AG10803 (cell line): Measurements from ENCODE around the gene TASL.
"Not testable (repeated sequence)": the region's sequence is repeated elsewhere in the genome, so short reads cannot be mapped to it uniquely, and the experiment has no call there.

Source experiments
- DNase-seq: peaks from one replicate; pipeline ENCODE4 v3.0.0; 2010; ENCODE audit warnings: low read depth
- H3K4me3 ChIP-seq: 2 replicates; pipeline ENCODE4 v1.5.1; 2011; ENCODE audit warnings: mild to moderate bottlenecking, low read length, control low read depth
- TF ChIP-seq, protein P1 (sequence below): conservative IDR thresholded peaks from 2 replicates; pipeline ENCODE4 v1.5.1; 2011; ENCODE audit warnings: mild to moderate bottlenecking, low read length, control low read depth, inconsistent platforms

The TASL gene

DNA sequence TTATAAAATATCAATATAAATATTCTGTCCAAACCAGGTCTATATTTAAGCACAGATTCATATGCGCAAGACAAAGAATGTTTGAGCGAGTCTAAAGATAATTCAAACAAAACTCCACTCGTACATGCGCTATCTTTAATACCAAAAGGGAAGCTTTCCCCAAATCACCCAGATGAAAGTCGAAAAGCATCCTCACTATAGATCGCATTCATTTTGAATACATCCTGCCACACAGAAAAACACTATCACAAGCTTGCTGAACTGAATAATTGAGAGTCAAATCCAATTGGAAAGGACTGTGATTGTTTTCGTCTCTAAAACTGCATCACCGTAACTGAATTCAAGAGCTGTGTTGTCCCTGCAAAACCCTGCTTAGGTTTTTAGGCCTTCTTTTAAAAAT is 685 bp downstream of the TASL start:
- no peak overlapping the region for H3K4me3 ChIP-seq
- TF ChIP-seq, protein P1, sequence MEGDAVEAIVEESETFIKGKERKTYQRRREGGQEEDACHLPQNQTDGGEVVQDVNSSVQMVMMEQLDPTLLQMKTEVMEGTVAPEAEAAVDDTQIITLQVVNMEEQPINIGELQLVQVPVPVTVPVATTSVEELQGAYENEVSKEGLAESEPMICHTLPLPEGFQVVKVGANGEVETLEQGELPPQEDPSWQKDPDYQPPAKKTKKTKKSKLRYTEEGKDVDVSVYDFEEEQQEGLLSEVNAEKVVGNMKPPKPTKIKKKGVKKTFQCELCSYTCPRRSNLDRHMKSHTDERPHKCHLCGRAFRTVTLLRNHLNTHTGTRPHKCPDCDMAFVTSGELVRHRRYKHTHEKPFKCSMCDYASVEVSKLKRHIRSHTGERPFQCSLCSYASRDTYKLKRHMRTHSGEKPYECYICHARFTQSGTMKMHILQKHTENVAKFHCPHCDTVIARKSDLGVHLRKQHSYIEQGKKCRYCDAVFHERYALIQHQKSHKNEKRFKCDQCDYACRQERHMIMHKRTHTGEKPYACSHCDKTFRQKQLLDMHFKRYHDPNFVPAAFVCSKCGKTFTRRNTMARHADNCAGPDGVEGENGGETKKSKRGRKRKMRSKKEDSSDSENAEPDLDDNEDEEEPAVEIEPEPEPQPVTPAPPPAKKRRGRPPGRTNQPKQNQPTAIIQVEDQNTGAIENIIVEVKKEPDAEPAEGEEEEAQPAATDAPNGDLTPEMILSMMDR: no peak
- DNase-seq: no peak

DNA sequence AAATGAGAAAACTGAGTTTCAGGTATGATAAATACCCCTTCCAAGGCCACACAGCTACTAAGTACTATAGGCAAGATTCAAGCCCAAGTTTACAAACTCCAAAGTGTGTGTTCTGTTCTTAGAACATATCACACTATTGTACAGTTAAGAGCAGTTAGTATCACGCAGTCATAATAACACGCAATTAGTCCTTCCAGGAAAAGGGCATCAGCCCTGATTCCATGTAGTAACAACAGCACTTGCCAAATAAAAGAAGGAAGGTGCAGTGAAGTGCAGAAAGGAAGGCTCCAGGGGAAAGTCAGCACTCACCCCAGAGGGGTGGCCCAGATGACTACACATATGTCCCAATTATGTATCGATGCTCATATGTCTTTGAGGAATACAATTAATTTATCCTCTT is 4.4 kb downstream of the TASL start:
- no peak for DNase-seq
- TF ChIP-seq, protein P1: no peak
- H3K4me3 ChIP-seq: no peak overlapping the region

DNA sequence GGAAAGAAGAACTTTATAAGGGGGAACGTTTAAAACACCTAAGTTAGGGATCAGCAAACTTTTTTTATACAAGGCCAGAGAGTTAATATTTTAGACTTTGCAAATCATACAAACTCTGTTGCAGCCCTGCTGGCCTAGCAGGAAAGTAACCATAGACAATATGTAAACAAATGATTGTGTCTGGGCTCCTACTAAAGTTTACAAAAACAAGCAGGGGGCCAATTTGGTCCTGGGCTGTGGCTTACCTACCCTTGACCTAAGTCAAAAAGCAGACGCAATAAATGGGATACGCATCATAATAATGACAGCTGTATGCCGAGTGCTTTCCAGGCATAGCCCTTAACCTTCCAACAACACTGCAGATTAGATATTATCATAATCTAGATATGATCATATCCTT is 4.9 kb downstream of the TASL start:
- TF ChIP-seq, protein P1: no peak
- H3K4me3 ChIP-seq: no peak overlapping the region
- DNase-seq: no peak

DNA sequence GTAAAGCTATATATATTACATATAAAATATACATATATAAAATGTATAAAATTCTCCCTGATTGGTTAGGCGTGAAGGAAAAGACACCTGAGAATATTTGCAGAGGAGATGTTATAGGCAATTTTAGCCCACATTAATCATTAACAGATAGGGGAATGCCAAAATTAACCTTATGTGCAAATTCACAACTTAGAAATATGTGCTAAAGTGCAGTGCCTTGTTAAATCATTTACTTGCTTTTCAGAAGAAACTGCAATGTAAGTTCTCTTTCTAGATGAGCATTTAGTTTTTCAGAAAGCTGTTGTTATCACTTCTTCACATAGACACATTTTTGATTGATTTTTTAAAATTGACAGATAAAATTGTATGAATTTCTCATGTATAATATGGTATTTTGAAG is 5.6 kb downstream of the TASL start:
- H3K4me3 ChIP-seq: no peak overlapping the region
- no peak for DNase-seq
- TF ChIP-seq, protein P1: no peak

DNA sequence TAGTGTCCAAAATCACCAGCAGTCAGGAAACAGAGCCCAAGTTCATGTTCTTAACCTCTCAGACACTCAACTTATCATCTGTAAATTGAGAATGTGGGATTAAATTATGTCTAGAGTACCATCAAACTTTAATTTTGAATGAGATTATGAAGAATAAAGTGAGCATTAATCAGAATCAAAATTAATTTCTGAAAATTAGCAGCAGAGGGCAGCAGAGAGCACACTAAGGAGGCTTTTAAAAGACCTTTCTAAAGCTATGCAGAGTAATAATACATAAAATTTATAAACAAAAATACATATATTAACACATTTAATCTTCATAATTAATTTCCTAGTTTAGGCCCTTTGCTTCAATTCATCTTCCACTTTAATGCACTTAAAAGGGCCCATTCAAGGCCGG is 7.1 kb downstream of the TASL start:
- peak; percentile 10 for DNase-seq
- TF ChIP-seq, protein P1: peak; percentile 49
- H3K4me3 ChIP-seq: no peak overlapping the region

DNA sequence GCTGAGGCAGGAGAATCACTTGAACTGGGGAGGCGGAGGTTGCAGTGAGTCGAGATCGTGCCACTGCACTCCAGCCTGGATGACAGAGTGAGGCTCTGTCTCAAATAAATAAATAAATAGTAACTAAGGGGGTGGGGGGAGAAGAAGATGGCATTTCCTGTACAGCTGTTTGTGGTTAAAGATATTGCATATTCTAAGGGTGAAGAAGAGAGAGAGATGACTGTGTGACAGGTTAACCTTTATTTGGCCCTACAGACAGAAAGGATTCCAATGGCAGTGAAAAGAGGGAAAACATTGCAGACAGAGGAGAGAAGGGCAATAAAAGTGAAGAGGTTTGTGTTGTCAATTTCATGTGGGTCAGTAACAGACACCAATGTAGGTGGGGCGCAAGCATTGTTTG is 9.4 kb downstream of the TASL start:
- DNase-seq: peak; percentile 72
- TF ChIP-seq, protein P1: no peak
- no peak overlapping the region for H3K4me3 ChIP-seq

DNA sequence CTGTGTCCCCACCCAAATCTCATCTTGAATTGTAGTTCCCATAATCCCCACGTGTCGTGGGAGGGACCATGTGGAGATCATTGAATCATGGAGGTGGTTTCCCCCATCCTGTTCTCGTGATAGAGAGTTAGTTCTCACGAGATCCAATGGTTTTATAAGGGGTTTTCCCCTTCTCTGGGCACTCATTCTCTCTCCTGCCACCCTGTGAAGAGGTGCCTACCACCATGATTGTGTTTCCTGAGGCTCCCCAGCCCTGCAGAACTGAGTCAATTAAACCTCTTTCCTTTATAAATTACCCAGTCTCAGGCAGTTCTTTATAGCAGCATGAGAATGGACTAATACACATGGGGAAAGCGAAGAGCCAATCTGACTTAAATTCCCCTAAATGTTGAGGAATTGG is 14.5 kb downstream of the TASL start:
- not testable (repeated sequence) for DNase-seq, H3K4me3 ChIP-seq

DNA sequence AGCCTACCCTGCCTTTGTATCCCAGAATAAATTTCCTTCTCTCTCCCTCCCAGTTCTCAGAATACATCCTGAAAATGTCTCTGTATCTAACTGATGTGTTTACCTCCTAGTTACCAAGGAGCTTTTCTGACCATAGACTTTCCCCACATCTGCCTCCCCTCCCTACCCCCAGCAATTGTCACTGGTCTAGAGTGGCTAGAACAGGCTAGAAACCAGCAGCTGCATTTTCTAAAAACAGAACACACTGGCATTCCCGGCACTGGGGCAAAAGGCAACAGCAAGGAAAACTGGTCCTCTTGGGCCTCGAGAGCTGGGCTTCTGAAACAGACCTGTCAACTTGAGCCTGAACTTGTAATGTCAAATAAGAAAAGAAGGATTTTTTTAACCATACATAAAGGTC is 16.4 kb downstream of the TASL start:
- TF ChIP-seq, protein P1: no peak
- DNase-seq: peak; percentile 2
- H3K4me3 ChIP-seq: no peak overlapping the region
